ENCODE results near the gene FBXO2. TPM values are rescaled to one million over a fixed set of nuclear protein-coding genes. Genes with fewer than 3 reads are reported as not detected.
"Not testable (repeated sequence)": the region's sequence is repeated elsewhere in the genome, so short reads cannot be mapped to it uniquely, and the experiment has no call there.

Gene FBXO2
- total and polyA plus RNA-seq, 9 of the 15 experiments (the other 6 are each of a cell fraction or from before 2014, with no cell fraction given): 0.04 to 1.9 (median 0.27) TPM

DNA sequence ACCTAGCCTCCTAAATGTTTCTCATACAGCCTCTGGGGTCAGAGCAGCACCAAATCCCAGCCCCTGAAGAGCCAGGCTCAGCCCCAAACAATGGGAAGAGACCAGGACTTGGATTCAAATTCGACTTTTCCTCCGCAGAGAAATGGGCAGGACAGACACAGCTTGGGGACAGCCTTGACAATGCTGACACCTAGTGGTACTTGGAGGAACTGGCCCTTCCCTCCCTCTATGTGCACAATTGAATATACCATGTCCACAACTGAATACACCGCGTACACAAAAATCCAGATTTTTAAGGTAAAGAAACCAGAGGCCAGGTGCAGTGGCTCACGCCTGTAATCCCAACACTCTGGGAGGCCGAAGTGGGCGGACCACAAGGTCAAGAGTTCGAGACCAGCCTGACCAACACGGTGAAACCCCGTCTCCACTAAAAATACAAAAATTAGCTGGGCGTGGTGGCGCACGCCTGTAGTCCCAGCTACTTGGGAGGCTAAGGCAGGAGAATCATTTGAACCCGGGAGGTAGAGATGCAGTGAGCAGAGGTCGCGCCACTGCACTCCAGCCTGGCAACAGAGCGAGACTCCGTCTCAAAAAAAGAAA lies 11.7 kb downstream of the FBXO2 start:
- H3K4me1 ChIP-seq (replicated peaks in 1 of 2; ENCODE audit: control insufficient read depth in 2 of 2, insufficient read depth in 2 of 2, low read length in 2 of 2); H4K20me1 ChIP-seq (replicated peaks; ENCODE audit: control insufficient read depth, insufficient read depth, low read length); H3K36me3 ChIP-seq (ENCODE audit: control insufficient read depth, insufficient read depth, low read length); H3K9me3 ChIP-seq (replicated peaks; ENCODE audit: control insufficient read depth, insufficient read depth, low read depth, low read length); H3K27ac ChIP-seq (ENCODE audit: extremely low read depth, low read depth, low read length); in situ Hi-C loops (cut with MboI); H3K4me2 ChIP-seq (ENCODE audit: insufficient read depth, low read length); BruUV-seq (replicated peaks); H3K79me2 ChIP-seq (ENCODE audit: control insufficient read depth, insufficient read depth, low read length); H3K9ac ChIP-seq (ENCODE audit: insufficient read depth in 1 of 2, low read depth in 2 of 2, low read length in 2 of 2); H2AFZ ChIP-seq (ENCODE audit: low read depth, low read length); H3K4me3 ChIP-seq; H3K9me1 ChIP-seq (ENCODE audit: control insufficient read depth, insufficient read depth, low read length); TF ChIP-seq JUND (tag; IDR thresholded peaks at IDR 0.05; ENCODE audit: borderline replicate concordance, low read depth, low read length): not testable (repeated sequence)
- intact Hi-C loops (cut with micrococcal nuclease): loop anchor here (1.0 to 5.0 kb wide), 4 partner anchors 170 to 605 kb away; no protein-coding TSS in a partner anchor
- DNase-seq (ENCODE audit: extremely low read depth in 1 of 4, low spot score in 3 of 4) (peak; percentile 83 to 87 (median 84)), FAIRE-seq (peak; percentile 99), ATAC-seq (peak; percentile 91)
- peaks cover 5 to 29% of the 10 kb centered on the region in 2 experiments; a peak in 4 of 5 replicates for H3K27me3 ChIP-seq (ENCODE audit: control insufficient read depth in 2 of 2, insufficient read depth in 2 of 2, low read length in 2 of 2)
- 27% methylated on average over 18 of the region's 18 CpGs for WGBS (ENCODE audit: insufficient coverage, low coverage, missing lambda C conversion rate)
- ChIA-PET CTCF (ENCODE audit: low intra/inter-chr PET ratio) (interaction anchor here (0.6 to 3.7 kb wide), 11 partner anchors 164 to 1148 kb away, joined by 3 to 25 read pairs (median 5); partner anchors contain the start of gene DISP3), POLR2A (interaction anchor here (0.6 to 0.7 kb wide), 2 partner anchors 325 to 605 kb away, joined by 3 read pairs; no protein-coding TSS in a partner anchor)
- 0 out of 2 replicates have a peak, but pooled peaks have one; percentile 33 for TF ChIP-seq BCOR (IDR thresholded peaks at IDR 0.05)
- 0 out of 2 replicates have a peak, but pooled peaks have one; percentile 41 for TF ChIP-seq KLF16 (IDR thresholded peaks at IDR 0.05)
- TF ChIP-seq JUND (IDR thresholded peaks at IDR 0.05; ENCODE audit: borderline replicate concordance, low read depth, low read length): peak; percentile 24; the same call in 1 of the 2 replicates
- TF ChIP-seq RCOR1 (IDR thresholded peaks at IDR 0.05; ENCODE audit: borderline replicate concordance in 1 of 2, low read depth in 2 of 2, low read length in 2 of 2): 0 out of 4 replicates have a peak, but pooled peaks of 1 of the 2 experiments have one; percentile 40
- TF ChIP-seq, protein P1, sequence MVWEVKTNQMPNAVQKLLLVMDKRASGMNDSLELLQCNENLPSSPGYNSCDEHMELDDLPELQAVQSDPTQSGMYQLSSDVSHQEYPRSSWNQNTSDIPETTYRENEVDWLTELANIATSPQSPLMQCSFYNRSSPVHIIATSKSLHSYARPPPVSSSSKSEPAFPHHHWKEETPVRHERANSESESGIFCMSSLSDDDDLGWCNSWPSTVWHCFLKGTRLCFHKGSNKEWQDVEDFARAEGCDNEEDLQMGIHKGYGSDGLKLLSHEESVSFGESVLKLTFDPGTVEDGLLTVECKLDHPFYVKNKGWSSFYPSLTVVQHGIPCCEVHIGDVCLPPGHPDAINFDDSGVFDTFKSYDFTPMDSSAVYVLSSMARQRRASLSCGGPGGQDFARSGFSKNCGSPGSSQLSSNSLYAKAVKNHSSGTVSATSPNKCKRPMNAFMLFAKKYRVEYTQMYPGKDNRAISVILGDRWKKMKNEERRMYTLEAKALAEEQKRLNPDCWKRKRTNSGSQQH (CRISPR knock-in tag; IDR thresholded peaks at IDR 0.05): peak; percentile 70; the same call in 1 of the 2 replicates
- TF ChIP-seq, protein P2, sequence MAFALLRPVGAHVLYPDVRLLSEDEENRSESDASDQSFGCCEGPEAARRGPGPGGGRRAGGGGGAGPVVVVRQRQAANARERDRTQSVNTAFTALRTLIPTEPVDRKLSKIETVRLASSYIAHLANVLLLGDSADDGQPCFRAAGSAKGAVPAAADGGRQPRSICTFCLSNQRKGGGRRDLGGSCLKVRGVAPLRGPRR (CRISPR knock-in tag; IDR thresholded peaks at IDR 0.05): 0 out of 2 replicates have a peak, but pooled peaks have one; percentile 60
- peak; percentile 97 for TF ChIP-seq SMC3 (conservative IDR thresholded peaks at IDR 0.05; ENCODE audit: insufficient read depth, low read depth, low read length)
- TF ChIP-seq XRCC5 (IDR thresholded peaks at IDR 0.05; ENCODE audit: low read depth, low read length): 0 out of 2 replicates have a peak, but pooled peaks have one; percentile 25
- TF ChIP-seq ARID2 (IDR thresholded peaks at IDR 0.05): peak; percentile 90
- 0 out of 4 replicates have a peak, but pooled peaks of 1 of the 2 experiments have one; percentile 33 for TF ChIP-seq MAZ (CRISPR knock-in tag; conservative IDR thresholded peaks at IDR 0.05 in 1 of 2, IDR thresholded peaks at IDR 0.05 in 1 of 2)

All from K562 (cell line).